Ecto neural progenitor cell (in vitro differentiated cells): Measurements from ENCODE around the gene TPD52L1.

Source experiments
- DNase-seq: peaks from one replicate; pipeline ENCODE4 v3.0.0-alpha.2; 2018; ENCODE audit warnings: low spot score

TPD52L1 gene

GRCh38 chr6:125307150-125307838 is 153.7 kb downstream of the TPD52L1 start:
- no peak for DNase-seq

- DNase-seq, result no peak
These were observed 154.5 kb downstream of the TPD52L1 start for GRCh38 chr6:125307964-125308615.

- DNase-seq, result no peak
These were observed 157.5 kb downstream of the TPD52L1 start for GRCh38 chr6:125310994-125311649.

- DNase-seq, result no peak
These were observed 158.9 kb downstream of the TPD52L1 start for GRCh38 chr6:125312478-125312877.

- DNase-seq, result no peak
These were observed 159.4 kb downstream of the TPD52L1 start for GRCh38 chr6:125312950-125313349.
